A673 (cell line): Measurements from ENCODE around the gene FBLN1. TPM values are rescaled to one million over a fixed set of nuclear protein-coding genes. Genes with fewer than 3 reads are reported as not detected.

Source experiments
- BruUV-seq: library from RNA; stranded (reverse); fragments of 400-500 nt; replicated peaks from 2 replicates; lab custom pipeline; 2021; lab: Mats Ljungman, UMichigan
- CTCF ChIA-PET: fragments of 300-600 bp; sonication (Branson Sonifier 250); formaldehyde crosslinking; loops from one replicate; lab custom pipeline; 2022; ENCODE audit warnings: antibody characterized with exemption; lab: Charles Lee
- POLR2A ChIA-PET: fragments of 300-600 bp; sonication (Branson Sonifier 250); formaldehyde crosslinking; loops from one replicate; lab custom pipeline; 2022; ENCODE audit warnings: antibody characterized with exemption; ENCODE audit not compliant: low non-redundant PET; lab: Charles Lee
- DNase-seq: peaks from one replicate; pipeline ENCODE4 v3.0.0-alpha.2; 2015; ENCODE audit warnings: low spot score
- H3K27ac ChIP-seq: fragments of 200-600 bp; sonication (generic); 2 replicates; pipeline ENCODE4 v1.5.1; 2016; ENCODE audit warnings: mixed run types, low read depth, mild to moderate bottlenecking, mixed read lengths, antibody characterized with exemption, low read length; ENCODE audit not compliant: poor library complexity, severe bottlenecking
- H3K27me3 ChIP-seq: fragments of 200-600 bp; sonication (generic); replicated peaks from 2 replicates; pipeline ENCODE4 v1.6.1; 2017; ENCODE audit warnings: mixed run types, low read depth, mild to moderate bottlenecking, mixed read lengths, antibody characterized with exemption, low read length; ENCODE audit not compliant: insufficient read depth, poor library complexity
- H3K36me3 ChIP-seq: fragments of 200-600 bp; sonication (generic); 2 replicates; pipeline ENCODE4 v1.6.1; 2016; ENCODE audit warnings: mixed run types, mild to moderate bottlenecking, mixed read lengths, antibody characterized with exemption, low read length; ENCODE audit not compliant: insufficient read depth, poor library complexity, severe bottlenecking
- H3K4me1 ChIP-seq: fragments of 200-600 bp; sonication (generic); 2 replicates; pipeline ENCODE4 v1.6.1; 2017; ENCODE audit warnings: mixed run types, mild to moderate bottlenecking, mixed read lengths, antibody characterized with exemption, low read length; ENCODE audit not compliant: insufficient read depth, poor library complexity, severe bottlenecking
- H3K4me3 ChIP-seq: fragments of 200-600 bp; sonication (generic); 2 replicates; pipeline ENCODE4 v1.5.1; 2016; ENCODE audit warnings: low read depth, mixed run types, mild to moderate bottlenecking, mixed read lengths, low read length; ENCODE audit not compliant: poor library complexity, severe bottlenecking
- H3K9me3 ChIP-seq: fragments of 200-600 bp; sonication (generic); 2 replicates; pipeline ENCODE4 v1.6.1; 2016; ENCODE audit warnings: mixed run types, low read depth, mild to moderate bottlenecking, mixed read lengths, antibody characterized with exemption, low read length; ENCODE audit not compliant: poor library complexity, severe bottlenecking
- EZH2 ChIP-seq: fragments of 200-600 bp; sonication (generic); IDR thresholded peaks from 2 replicates; pipeline ENCODE4 v1.6.1; 2017; ENCODE audit warnings: borderline replicate concordance, low read depth, mild to moderate bottlenecking, mixed read lengths, antibody characterized with exemption, low read length; ENCODE audit not compliant: poor library complexity, severe bottlenecking
- intact Hi-C: fragments of 100-400 bp; cut with micrococcal nuclease; formaldehyde crosslinking; loops from one replicate; pipeline ENCODE4 v1.10.0; 2022; ENCODE audit not compliant: unreplicated experiment
- total RNA-seq: library from RNA; stranded (reverse); gene quantifications from 2 replicates; pipeline ENCODE4 v1.2.3, GENCODE V29; 2021
- TF ChIP-seq, protein P1 (sequence below): fragments of 300-800, 200-600 bp; sonication (generic); conservative IDR thresholded peaks from 2 replicates; pipeline ENCODE4 v1.5.1; 2017; ENCODE audit warnings: low read depth, mild to moderate bottlenecking, antibody characterized with exemption, low read length, moderate library complexity, mixed read lengths

Gene FBLN1
- total RNA-seq, 1 experiment from 2014 or later: 96.4 TPM

GRCh38 chr22:45584121-45584570 lies 81.5 kb downstream of the FBLN1 start:
- CTCF ChIA-PET: no interaction called here
- H3K27me3 ChIP-seq: no peaks in the 10 kb centered on the region
- no TSS peak for BruUV-seq
- H3K4me3 ChIP-seq: no peak overlapping the region
- H3K36me3 ChIP-seq: no peaks in the 10 kb centered on the region
- POLR2A ChIA-PET: no interaction called here
- intact Hi-C loops: no loop called here
- H3K9me3 ChIP-seq: no peaks in the 10 kb centered on the region
- TF ChIP-seq, protein P1, sequence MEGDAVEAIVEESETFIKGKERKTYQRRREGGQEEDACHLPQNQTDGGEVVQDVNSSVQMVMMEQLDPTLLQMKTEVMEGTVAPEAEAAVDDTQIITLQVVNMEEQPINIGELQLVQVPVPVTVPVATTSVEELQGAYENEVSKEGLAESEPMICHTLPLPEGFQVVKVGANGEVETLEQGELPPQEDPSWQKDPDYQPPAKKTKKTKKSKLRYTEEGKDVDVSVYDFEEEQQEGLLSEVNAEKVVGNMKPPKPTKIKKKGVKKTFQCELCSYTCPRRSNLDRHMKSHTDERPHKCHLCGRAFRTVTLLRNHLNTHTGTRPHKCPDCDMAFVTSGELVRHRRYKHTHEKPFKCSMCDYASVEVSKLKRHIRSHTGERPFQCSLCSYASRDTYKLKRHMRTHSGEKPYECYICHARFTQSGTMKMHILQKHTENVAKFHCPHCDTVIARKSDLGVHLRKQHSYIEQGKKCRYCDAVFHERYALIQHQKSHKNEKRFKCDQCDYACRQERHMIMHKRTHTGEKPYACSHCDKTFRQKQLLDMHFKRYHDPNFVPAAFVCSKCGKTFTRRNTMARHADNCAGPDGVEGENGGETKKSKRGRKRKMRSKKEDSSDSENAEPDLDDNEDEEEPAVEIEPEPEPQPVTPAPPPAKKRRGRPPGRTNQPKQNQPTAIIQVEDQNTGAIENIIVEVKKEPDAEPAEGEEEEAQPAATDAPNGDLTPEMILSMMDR: no peak
- no peak for TF ChIP-seq EZH2
- no peak overlapping the region for H3K27ac ChIP-seq
- DNase-seq: no peak
- no peaks in the 10 kb centered on the region for H3K4me1 ChIP-seq

GRCh38 chr22:45584621-45585436 lies 82.1 kb downstream of the FBLN1 start:
- Histone ChIP-seq H3K4me3 (no peak overlapping the region), H3K4me1 (no peaks in the 10 kb centered on the region), H3K27me3 (no peaks in the 10 kb centered on the region), H3K9me3 (no peaks in the 10 kb centered on the region), H3K36me3 (no peaks in the 10 kb centered on the region), H3K27ac (no peak overlapping the region)
- ChIA-PET CTCF (no interaction called here), POLR2A (no interaction called here)
- no peak for TF ChIP-seq EZH2
- TF ChIP-seq, protein P1: no peak
- intact Hi-C loops: no loop called here
- BruUV-seq: no TSS peak
- no peak for DNase-seq

GRCh38 chr22:45585437-45585755 lies 82.7 kb downstream of the FBLN1 start:
- TF ChIP-seq EZH2: no peak
- TF ChIP-seq, protein P1: no peak
- no peaks in the 10 kb centered on the region for H3K9me3 ChIP-seq
- intact Hi-C loops: no loop called here
- H3K27me3 ChIP-seq: no peaks in the 10 kb centered on the region
- H3K27ac ChIP-seq: no peak overlapping the region
- DNase-seq: no peak
- no TSS peak for BruUV-seq
- no peaks in the 10 kb centered on the region for H3K36me3 ChIP-seq
- H3K4me1 ChIP-seq: no peaks in the 10 kb centered on the region
- POLR2A ChIA-PET: no interaction called here
- CTCF ChIA-PET: no interaction called here
- no peak overlapping the region for H3K4me3 ChIP-seq
